Frontal cortex (tissue), 4 donors: ENCODE data around the gene PYM1. TPM values are rescaled to one million over a fixed set of nuclear protein-coding genes. Genes with fewer than 3 reads are reported as not detected.
"Not testable (repeated sequence)": the region's sequence is repeated elsewhere in the genome, so short reads cannot be mapped to it uniquely, and the experiment has no call there.

Experiments used
- DNase-seq, 2 donors: peaks; one replicate each; pipeline ENCODE4 v3.0.0; 2012; ENCODE audit warnings: low spot score in 2 of 2
- FAIRE-seq: peaks from 2 replicates; lab custom pipeline; 2012; peaks lifted over from hg19 to GRCh38; lab: Jason Lieb, UNC
- total RNA-seq: library from RNA; depleted of rRNA; stranded (reverse); fragments of >200 nt; gene quantifications from one replicate; pipeline ENCODE4 v1.2.3, GENCODE V29; 2014
- donor health status: control.
- donor health status: control.
- donor health status: control.

Gene PYM1
- total RNA-seq, 1 donor from 2014 or later = 22.4 TPM

- FAIRE-seq (no peak), DNase-seq (no peak)
Measured at GRCh38 chr12:55942055-55942454, 14.4 kb upstream of the PYM1 start.

GRCh38 chr12:55940065-55940732, 12.5 kb upstream of the PYM1 start:
- DNase-seq (peak; percentile 58 to 77), FAIRE-seq (no peak)

GRCh38 chr12:55938826-55939501, 11.3 kb upstream of the PYM1 start:
- FAIRE-seq = no peak
- no peak for DNase-seq

DNA sequence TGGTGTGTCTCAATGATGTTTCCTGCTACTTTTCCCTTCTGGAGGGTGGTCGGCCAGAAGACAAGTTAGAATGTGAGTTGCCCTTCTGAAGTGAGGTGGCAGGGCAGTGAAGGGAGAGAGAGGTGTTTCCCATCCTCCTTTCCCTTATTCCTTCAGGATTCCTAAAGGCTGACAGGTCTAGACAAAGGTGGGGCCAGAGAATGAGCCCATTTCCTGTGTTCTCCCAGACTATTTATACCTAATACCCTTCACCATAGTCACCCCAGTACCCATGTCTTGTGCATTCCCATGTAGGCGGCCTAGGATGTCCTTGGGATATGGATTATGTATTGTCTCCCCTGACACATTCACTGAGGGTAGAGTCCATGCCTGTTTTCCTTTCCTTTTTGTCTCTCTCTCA, 10.3 kb upstream of the PYM1 start:
- DNase-seq = no peak
- no peak for FAIRE-seq

DNA sequence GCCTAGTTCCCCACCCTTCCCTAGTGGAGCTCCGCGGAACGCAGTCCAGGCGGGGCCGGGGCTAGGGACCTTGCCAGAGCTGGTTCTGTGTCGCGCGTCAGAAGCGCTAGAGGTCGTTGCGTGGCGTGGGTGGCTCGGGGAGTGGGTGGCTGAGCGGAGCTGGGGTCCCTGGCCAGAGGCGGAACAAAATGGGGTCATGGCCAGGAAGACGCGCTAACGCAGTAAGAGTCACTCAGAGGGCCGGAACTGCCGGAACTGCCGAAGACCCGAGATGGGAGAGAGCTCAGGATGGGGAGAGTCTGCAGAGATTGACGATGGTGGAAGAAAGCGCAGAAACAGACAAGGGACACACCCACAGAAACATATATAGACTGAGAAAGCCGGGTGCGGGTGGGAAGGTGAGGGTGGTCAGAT, 8.1 kb upstream of the PYM1 start:
- FAIRE-seq (no peak), DNase-seq (peak in 1 of 2 donors; percentile 28)

GRCh38 chr12:55934773-55935172, 7.1 kb upstream of the PYM1 start:
- FAIRE-seq = no peak
- no peak for DNase-seq

GRCh38 chr12:55933799-55934742, 6.4 kb upstream of the PYM1 start:
- FAIRE-seq (no peak), DNase-seq (no peak)

DNA sequence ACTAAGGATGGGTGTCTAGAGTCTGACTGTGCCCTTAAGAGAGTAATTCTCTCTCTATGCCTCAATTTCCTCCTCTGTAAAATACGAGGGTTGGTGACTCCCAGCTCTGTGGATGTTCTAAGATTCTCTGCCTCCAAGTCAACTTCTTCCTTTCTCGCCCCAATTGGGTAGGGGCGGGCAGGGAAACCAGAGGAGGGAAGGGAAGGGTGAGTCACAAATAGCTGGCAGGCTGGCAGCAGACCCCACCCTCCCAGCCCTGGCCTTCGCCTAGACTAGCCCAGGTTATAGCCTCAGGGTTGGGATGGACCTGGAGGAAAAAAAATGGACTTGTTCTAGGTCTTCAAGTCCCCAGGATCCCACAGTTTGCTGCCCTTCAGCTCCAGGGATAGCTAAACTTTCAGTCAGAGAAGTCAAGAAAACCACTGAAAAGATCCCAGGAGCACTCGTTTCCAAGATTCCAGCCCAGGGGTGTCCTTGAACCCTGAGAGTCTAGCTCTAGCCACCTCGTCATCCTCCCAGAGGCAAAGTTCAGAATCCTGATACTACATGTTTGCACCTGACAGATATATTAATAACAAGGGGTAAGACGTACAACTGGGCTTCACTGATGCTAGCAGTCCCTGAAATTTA, 5.6 kb upstream of the PYM1 start:
- no peak for DNase-seq

GRCh38 chr12:55932551-55932910, 4.8 kb upstream of the PYM1 start:
- DNase-seq (no peak), FAIRE-seq (no peak)

More for the DNA sequence above, 5.6 kb upstream of the PYM1 start:
- no peak for FAIRE-seq

- FAIRE-seq (no peak), DNase-seq (peak; percentile 64 to 72)
Measured at GRCh38 chr12:55931780-55932550, 4.3 kb upstream of the PYM1 start.

GRCh38 chr12:55931317-55931779, 3.7 kb upstream of the PYM1 start:
- FAIRE-seq (no peak), DNase-seq (no peak)

- FAIRE-seq = no peak
Measured at GRCh38 chr12:55930771-55931316, 3.1 kb upstream of the PYM1 start, which contains the start of gene DGKA. TSS of gene DGKA (plus strand) at chr12:55931162. CDS start at chr12:55936504, 5,342 bp downstream.

GRCh38 chr12:55929306-55929791, 1.7 kb upstream of the PYM1 start:
- FAIRE-seq = no peak
- no peak for DNase-seq

More at GRCh38 chr12:55930771-55931316, 3.1 kb upstream of the PYM1 start, which contains the start of gene DGKA:
- DNase-seq = peak in 1 of 2 donors; percentile 51

DNA sequence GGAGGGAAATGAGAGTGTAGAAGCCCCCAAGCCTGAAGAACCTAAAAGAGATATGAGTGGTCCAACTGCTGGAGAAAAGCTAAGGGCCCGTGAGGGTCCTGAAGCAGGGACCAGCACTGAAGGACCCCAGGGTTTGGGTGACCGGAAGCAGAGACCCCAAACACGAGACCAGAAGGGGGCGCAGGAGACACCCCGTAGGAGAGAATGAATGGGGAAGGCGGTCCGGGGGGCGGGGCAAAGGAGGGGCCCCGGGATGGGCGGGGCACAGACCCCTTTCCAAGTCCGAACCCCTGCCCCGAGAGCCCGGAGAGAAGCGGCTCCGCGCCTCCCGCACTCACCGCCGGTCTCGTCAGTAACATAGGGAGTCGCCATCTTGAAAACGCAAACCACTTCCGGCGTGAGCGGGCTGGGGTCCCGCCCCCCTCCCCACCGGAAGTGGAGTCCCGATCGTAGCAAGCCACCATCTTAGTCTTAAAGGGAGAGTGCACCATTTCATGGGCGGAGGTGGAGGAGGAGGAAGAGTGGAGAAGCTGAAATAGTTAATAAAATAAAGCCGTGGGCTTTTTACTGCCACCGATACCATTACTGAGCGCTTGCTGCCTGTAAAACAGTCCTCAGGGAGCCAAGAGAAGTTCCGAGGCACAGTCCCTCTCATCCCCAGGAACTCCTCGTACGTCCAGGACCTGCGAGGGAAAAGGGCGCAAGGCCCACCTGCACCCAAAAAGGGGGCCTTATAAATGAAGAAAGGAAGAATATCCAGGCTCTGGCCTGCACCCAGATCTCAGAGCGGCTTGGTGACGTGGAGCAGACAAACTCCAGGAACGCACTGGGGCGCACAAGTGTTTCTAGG, 731 bp downstream of the PYM1 start:
- FAIRE-seq = no peak

DNA sequence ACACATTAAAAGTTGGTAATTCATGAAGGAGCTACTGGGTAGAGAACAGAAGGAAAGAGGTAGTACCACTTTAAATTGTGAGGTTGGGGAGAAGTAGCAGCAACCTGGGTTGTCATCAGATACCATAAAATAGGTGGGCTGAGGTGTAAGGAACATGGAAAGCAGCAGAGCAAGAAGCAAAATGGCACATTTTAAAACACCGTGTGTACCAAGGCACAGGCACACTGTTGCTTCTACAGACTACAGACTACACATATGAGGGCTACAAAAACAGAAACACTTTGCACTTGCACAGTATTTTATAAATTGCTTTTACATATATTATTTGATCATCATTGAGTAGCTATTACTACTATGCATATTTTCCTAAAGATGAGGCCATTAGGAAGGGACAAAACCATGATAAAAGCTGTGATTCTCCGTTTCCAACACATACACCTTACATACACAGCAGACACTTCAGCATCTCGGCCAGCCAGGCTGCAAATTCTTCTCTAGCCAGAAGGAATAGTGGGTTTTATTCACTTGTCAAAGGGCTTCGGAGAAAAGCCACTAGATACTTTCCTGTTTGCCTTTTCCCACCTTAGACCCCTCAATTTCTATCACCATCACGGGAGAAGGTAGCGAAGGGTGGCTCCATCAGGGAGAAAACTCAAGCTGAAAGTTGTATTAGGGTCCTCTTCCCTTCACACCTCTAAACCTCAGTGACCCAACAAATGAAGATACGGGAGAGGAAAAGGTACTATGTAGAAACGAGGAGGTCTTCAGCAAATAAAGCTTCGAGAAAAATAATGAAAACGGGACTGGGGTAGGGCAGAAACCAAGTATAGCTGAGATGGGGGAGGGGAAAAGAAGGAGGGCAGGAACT, 1.6 kb downstream of the PYM1 start:
- FAIRE-seq (no peak), DNase-seq (no peak)

More for the DNA sequence above, 731 bp downstream of the PYM1 start:
- peak; percentile 90 to 91 for DNase-seq

GRCh38 chr12:55925371-55925770, 2.3 kb downstream of the PYM1 start:
- no peak for FAIRE-seq
- DNase-seq = no peak

DNA sequence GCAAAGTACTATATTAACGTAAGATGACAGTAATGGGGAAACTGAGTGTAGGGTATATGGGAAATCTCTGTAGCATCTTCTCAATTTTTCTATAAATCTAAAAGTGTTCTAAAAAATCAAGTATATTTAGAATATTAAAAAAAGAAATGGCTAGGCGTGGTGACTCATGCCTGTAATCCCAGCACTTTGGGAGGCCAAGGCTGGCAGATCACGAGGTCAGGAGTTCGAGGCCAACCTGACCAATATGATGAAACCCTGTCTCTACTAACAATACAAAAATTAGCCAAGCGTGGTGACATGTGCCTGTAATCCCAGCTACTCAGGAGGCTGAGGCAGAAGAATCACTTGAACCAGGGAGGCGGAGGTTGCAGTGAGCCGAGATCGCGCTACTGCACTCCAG, 4.0 kb downstream of the PYM1 start:
- not testable (repeated sequence) for FAIRE-seq, DNase-seq
